AG08396 (cell line): ENCODE results near the gene ATP5F1D.

Experiments
- DNase-seq: peaks from one replicate; pipeline ENCODE4 v3.0.0; 2012; ENCODE audit warnings: low spot score, mixed read lengths

ATP5F1D gene

DNA sequence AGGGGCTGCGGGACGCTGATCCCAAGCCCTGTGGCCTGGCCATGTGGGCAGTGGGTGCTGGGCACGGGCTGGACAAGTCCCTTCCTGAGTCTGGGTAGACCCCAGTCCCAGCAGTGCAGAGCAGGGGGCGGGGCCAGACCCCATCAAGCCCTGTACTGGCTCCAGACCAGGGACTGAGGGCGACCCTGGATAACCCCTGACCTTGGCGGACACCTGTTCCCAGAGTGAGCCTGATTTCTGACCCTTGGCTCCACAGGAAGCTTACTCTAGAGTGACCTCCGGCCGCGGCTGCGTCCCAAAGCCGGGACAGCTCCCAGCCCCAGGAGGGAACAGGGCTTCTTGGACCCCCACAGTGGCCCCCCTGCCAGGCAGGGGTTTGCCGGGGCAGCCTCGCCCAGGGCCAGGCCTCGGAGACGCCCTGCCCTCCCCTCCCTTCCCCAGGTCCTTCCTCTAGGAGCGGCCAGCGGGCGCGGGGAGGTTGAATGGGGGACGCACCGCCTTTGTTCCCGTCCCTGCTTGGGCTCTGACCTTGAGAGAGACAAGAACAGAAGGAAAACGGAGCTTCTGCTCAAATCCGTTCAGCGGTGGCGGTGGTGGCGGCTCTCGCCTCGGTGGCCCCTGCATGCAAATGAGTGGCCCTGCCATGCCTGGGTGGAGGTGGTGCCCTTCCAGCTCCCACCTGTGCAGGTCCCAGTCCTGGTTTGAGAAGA lies 41.8 kb downstream of the ATP5F1D start:
- no peak for DNase-seq

DNA sequence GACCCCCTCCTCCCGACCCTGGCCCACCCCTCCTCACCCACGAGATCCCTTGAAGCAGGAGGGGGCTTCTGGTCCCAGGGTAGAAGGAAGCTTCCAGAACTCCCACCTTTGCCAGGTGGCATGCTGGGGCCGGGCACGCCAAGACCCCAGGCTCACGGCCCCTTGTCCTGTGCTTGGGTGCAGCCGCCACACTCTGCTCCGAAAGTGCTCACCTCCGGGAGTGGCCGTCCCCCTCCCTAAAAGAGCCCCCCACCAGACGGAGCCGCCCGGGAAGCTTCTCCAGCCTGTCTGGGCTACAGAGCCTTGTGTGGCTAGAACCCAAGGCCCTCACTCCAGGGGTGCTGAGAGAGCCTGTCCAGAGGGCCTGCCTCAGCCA lies 42.4 kb downstream of the ATP5F1D start:
- DNase-seq: no peak

DNA sequence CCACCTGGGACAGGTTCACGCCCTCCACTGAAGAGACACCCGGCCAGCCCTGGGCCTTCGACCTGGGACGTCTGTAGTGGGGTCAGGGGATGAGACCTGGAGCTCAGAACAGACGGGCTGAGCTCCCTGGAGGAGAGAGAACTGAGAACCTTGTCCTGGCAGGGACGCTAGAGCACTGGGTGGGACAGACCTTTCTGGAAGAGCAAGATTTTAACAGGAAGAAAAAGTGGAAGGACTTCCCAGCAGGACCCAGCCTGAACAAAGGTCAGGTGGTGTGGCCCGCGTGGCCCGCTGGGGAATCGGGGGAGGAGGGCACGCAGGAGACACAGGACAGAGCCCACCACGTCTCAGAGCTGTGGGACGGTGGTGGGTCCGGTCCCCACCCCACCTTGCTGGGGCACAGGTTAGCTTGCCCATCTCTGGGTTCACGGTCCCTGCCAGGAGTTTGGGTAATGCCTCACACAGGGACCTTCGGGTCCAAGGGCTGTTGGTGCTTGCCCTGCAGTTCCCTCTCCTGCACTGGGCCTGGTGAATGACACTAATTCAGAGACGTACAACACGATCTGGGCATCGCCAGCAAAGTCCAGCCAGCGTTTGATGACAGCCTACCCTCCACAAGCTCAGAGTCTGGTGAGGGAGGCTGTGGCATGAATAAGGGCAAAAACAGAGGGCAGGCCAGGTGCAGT lies 42.9 kb downstream of the ATP5F1D start:
- no peak for DNase-seq

DNA sequence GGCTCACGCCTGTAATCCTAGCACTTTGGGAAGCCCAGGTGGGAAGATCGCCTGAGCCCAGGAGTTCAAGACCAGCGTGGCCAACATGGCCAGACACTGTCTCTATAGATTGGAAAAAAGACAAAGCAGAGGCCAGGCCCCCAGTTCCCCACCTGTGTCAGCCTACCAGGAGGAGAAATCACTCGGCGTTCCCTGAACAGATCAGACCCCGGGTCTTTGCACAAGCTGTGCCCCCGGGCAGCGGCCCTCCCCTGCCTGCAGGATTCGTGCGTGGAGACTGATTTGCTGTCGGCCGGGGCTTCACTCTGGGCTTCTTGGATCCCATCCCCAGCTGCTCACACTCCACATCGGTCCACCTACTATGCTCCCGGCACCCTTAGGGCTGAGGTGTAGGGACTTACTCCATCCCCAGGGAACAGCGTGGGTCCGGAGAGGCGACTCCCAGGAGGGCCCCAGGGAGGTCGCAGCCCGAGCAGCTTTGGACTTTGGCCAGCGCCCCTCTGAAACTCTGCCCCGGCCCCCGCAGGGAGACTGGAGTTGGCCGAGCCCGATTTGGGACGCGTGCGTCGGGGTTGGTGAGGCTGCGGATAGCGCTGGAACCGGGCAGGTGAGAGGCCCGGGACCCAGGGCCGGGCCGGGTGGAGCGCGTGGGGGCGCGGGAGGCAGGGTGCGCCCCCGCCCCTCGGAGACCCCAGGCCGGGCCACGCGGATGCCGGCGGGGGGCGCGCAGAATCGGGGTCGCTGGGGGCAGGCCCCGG lies 43.6 kb downstream of the ATP5F1D start:
- DNase-seq: no peak

DNA sequence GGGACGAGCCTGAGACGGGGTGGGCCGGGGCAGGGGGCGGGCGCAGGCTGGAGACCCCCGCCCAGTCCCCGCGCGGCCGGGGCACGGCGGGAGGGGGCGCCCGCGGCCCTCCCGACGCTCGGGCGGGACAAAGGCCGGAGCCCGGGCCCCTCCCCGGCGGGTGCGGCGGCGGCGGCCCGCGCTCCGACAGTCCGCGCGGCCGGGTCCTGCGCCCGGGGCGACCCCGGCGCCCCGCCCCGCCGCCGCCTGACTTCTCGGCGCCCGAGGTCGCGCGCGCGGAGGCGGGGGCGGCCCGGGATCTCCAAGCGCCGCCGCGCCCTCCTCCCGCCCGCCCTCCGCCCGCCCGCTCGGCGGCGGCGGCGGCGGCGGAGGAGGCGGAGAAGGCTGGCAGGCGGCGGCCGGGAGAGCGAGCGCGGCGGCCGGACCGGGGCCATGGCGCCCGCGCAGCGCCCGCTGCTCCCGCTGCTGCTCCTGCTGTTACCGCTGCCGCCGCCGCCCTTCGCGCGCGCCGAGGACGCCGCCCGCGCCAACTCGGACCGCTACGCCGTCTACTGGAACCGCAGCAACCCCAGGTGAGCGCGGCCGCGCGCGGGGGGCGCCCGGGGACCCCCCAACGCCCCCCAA lies 44.3 kb downstream of the ATP5F1D start, which contains the start of gene EFNA2:
EFNA2 (plus strand) TSS at position 137 of the 624 bp plus-strand sequence; CDS start at position 433, 296 bp downstream.
- DNase-seq: no peak

DNA sequence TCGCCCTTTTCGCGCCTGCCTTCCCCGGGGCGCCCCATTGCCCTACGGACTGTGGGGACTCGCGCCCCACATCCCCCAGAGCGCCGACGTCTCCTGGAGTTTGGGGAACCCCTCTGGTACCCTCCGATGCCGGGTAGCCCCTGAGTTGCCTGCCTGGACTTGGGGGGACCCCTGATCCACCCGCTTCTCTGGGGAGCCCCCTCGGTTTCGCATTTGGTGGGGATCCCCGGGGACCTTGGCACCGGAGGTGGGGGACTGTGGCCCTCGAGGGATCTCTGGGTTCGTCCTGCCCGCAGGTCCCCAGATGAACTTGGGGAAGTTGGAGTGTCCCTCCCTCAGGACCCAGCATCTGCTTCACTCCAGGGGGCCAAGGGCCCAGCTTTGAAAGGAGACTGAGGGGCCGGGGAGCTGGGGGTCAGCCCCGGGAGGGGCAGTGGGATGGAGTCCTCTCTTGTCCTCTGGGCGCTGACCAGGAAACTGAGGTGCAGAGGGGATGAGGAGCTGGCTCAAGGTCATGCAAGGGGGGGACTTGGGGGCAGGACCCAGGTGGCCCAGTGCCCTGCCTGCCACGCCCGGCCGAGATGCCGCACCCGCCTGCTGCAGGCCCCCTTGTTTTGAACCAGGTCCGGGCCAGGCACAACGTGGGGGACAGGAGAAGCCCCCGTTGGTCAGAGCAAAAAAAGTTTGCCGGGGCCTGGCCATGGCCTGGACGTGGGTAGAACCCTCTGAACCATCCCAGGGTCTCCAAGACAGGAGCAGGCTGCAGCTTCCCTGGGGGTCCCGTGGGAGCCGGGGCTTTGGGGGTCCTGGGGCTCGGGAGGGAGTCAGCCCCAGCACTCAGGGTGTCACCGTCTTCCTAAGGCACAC lies 45.2 kb downstream of the ATP5F1D start:
- DNase-seq: no peak

DNA sequence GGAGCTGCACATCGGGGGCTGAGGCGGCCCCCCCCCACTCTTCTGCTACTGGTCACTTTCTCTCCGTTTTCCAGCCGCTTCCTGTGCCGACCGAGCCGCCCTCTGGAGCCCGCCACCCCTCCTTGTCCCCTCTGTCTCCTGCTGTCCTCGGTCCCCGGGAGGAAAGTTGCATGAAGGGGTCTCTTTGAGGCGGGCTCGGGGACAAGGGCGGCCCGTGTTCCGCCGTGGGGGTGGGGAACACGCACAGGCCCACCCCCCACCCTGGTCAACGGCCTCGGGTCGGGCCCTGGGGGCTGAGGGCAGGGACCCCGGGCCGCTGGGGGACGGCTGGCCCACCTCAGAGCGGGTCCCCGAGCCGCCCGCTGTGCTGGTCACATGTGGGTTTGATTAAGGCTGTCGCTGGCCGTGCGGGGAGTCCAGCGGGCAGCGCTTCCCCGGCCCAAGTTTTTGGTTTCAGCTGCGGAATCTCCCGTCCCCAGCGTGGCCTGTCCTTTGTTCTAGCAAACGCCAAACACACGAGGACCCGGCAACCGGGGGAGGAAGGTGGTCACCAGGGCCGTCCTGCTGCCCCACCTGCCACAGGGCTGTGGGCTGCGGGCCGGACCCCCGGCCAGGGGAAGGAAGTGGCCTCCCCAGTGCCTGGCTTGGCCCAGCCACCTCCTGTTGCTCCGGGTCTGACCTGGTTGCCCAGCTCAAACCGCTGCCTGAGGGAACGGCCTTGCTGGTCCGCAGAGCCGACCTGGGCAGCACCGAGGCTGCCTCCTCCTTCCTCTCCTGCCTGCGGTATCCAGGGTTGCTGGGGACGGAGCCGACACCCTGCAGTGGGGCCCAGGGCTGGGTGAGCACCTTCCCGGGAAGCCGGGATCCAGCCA lies 46.0 kb downstream of the ATP5F1D start:
- peak; percentile 68 for DNase-seq

DNA sequence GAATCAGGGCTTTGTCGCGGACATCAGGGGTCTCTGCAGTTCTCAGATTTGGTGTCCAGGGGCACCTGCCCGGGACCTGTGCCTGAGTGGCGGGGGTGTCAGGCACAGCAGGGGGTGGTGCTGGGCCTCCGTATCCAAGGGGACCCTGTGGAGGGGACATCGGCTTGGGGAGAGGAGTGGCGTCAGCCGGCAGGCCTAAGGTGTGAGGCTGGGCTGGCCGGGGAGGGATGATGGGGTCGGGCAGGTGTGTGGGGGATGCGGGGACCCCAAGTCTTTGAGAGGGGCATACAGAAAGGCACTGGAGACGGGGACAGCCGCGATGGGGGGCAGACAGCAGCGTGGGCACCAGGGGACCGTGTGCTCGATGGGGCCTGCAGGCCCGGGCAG lies 46.7 kb downstream of the ATP5F1D start:
- no peak for DNase-seq

DNA sequence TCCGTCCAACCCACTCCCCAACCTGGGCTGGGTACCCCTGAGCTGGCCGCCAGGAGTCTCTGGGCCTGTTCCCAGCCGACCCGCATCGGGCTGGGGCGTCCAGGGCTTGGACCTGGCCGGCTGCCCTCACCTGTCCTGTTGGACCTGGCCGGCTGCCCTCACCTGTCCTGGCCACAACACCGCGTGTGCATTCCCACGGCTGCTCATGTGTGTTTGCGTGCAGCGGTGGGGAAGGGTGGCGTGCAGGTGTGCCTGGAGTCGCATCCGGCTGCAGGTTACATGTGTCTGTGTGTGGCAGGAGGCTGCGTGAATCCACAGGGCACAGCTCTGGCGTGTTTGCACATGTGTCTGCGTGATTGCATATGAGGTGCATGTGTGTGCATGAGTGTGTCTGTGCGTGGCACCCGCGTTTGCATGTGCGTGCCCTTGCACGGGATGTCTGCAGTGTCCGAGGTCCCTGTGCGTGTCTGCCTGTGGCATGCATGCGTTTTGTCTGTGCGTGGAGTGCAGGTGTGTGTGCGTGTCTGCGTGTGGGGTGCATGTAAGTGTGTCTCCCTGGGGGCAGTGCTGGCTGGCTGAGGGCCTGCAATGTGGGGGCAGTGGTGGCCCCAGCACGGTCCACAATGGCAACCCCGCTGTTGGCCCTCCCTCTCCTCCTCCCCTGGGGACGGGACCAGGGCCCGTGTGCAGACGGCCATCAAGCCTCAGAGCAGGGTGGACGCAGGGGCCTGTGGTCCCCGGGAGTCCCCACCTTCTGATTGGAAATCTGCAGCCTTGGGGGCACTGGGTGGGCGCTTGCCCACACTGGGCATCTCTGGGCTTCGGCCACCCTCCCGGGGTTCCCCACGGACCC lies 47.5 kb downstream of the ATP5F1D start:
- DNase-seq: no peak

DNA sequence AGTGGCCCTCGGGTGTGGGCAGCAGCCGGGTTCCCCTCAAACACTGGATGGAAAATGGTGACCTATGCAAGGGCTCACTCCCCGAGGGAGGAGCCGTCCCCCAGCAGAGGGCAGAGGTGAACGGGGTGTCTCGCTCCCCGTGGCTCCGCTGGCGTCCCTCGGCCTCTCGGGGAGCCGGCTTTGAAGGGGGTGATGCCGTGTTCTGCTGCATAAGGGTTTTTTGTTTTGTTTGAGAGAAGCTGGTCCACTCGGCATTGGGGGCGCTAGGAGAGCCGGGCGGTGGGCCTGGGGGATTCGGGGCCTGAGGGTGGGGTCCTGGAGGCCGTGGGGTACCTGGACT lies 48.1 kb downstream of the ATP5F1D start:
- DNase-seq: no peak

DNA sequence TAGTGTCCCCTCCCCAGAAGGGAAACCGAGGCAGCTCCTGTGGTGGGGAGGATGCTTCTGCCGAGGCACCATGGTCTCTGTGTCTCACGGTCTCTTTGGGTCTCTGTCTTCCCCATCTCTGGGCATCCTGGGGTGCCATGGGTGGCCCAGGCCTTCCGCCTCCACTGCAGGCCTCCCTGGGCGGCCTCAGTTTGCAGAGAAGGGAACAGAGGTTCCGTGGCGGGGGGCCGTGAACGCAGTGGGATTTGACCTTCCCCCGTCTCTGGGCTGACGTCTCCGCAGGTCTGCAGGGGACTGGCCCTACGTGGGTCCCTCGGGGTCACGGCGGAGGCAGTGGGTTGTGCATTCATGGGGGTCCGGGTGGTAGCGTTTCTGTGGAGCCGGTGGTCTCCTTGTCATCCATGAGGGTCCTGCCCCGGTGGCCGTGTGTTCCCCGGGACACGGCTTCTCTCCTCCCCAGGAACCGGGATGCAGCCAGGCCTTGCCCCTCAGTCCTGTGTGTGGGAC lies 48.7 kb downstream of the ATP5F1D start:
- DNase-seq: no peak

DNA sequence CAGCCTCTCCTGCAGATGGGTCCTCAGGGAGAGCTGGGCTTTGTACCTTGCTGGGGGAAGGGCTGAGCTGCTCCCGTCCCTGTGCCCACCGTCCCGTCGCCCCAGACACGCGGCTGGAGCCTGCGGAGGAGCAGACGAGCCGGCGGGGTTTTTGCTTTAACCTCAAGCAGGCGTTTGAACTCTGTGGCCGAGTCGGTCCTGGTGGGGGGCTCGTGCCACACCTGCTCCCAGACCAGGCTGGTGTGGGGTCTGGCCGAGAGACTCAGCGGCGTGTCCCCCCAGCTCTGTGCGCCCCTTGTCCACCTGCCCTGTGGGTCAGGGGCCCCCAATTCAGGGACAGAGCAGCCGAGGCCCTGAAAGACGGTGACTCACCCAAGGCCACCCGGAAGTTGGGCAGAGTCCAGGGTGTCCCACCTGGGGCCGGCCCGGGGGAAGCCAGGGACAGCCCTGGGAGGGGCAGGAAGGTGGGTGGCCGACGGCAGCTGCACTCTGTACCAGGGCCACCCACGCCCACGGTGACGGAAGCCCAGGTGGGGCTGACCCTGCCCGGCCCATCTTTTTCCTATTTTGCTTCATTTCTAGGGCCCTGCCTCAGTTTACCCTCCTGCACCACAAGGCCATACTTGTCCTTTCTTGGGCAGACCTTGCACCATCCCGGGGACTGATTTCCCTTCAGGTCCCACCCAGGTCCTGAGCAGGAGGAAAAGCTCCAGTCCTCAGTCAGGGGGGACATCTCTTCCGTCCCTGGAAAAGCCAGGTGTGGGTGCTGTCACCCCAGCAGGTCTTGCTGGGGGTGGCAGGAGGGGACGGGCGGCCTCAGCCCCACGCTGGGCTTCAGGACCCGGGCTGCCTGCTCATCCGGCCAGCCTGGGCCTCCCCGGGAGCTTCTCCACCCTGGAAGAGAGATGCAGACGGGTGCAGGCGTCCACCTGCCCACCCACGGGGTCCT lies 49.4 kb downstream of the ATP5F1D start:
- DNase-seq: no peak

DNA sequence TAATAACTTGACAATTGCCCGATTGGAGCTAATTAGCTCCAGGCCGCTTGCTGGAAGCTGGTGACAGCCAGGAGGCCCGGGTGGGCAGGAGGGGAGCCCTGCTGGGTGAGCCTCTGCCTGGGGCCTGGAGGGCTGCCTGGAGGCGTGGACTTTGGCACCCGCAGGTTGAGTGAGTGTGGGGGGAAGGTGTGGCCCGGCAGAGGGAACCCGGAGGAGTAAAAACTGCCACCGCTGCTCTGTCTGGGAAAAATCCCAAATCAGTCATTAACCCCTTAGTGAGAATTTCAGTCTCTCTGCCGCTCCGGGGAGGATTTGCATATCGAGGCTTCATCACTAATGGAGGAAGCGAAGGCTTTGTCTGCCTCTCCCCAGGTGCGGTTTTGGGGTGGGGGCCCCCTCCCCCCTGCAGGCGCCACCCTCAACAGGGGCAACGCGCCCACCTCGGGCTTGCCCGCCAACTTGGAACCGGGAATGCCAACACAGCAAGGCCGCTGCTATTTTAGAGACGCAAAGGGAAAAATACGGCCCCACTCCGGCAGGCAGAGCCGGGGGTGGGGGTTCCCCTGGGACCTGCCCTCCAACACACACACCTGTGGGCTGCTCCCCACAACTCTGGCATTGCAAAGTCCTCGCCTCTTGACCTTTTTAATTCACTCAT lies 50.3 kb downstream of the ATP5F1D start:
- DNase-seq: no peak

DNA sequence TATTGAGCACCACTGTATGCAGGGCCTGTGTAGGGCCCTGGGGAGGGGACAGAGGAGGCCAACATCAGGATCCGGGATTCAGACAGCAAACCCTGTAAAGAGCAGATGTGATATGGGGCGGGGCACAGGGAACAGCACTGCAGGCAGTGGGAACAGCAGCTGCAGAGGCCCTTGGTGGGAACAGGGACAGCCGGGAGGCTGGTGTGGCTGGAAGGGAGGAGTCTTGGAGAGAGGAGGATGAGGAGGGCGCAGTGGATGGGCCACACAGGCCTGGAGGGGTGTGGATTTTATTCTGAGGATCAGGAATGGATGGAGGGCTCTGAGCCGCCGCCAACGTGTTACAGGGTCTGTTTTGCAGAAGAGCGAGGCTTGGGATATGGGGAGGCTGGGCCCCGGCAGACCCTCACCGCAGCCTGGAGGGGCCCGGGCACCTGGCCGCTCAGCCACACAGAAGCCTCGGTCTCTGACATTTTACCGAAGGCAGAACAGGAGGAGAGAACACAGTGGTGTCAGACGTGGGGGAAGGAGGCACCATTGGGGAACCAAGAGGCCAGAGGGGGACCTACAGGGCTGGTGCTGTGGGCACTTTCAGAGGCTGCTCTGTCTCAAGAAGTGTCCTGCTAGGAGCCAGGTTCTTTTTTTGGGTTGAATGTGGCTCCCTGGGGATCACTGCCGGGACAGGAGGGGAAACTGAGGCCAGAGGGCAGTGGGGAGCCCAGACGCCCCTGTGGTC lies 51.0 kb downstream of the ATP5F1D start:
- DNase-seq: no peak

DNA sequence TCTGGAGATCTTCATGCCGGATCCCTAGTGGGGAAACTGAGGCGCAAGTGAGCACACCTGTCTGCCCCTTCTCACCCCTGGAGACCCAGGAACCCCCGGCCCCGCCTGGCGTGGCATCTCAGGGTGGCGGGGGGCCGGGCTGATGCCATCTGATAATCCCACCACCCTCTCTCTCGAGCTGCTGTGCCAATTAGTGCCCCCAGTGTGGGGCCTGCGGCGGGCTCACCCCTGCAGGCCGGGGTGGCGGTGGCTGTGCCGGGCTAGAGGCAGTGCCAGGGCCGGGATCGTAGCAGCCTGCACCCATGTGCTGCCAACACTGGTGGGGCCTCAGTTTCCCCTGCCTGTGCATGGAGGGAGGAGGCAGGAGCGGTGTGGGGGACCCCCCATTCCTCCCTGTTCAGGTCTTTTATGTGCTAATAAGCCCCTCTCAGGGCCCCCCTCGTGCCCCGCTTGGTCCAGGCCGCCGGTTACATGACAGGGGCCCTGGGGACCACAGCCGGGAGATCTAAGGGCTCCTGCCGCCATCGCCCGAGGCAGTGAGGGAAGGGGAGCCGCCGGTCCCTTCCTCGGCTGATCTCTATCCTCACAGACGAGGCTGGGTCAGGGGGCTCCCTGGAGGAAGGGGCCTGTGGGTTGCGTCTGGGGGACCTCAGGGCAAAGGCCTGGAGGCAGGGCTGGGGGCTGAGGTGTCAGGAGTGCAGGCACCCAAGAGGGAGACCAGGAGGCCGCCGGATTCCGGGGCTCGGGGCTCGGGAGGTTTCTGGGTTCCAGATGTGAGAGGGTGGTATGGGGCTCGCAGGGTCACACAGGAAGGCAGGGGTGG lies 52.4 kb downstream of the ATP5F1D start:
- DNase-seq: no peak
